Endothelial cell of umbilical vein (primary cell): ENCODE results near the gene UBXN6. TPM values are rescaled to one million over a fixed set of nuclear protein-coding genes. Genes with fewer than 3 reads are reported as not detected.

Experiments
- BruUV-seq: library from RNA; stranded (reverse); fragments of 400-500 nt; replicated peaks from 2 replicates; lab custom pipeline; 2021; lab: Mats Ljungman, UMichigan
- CTCF ChIA-PET: fragments of 300-600, 350-600 bp; sonication (Branson Sonifier 250); formaldehyde crosslinking; loops from one replicate; lab custom pipeline; 2021; ENCODE audit warnings: antibody characterized with exemption, inconsistent platforms; lab: Charles Lee
- POLR2A ChIA-PET: fragments of 300-600, 350-600 bp; sonication (Branson Sonifier 250); formaldehyde crosslinking; loops from one replicate; lab custom pipeline; 2021; ENCODE audit warnings: antibody characterized with exemption, inconsistent platforms; lab: Charles Lee
- DNase-seq: peaks from one replicate; pipeline ENCODE4 v3.0.0-alpha.2; 2011; ENCODE audit warnings: low read depth, low spot score
- FAIRE-seq: peaks from 2 replicates; lab custom pipeline; 2011; peaks lifted over from hg19 to GRCh38; lab: Jason Lieb, UNC
- H2AFZ ChIP-seq: 2 replicates; pipeline ENCODE4 v1.6.0; 2012; ENCODE audit warnings: low read depth, low read length, control low read depth, inconsistent platforms
- H3K27ac ChIP-seq: 2 replicates; pipeline ENCODE4 v1.5.1; 2011; ENCODE audit warnings: low read depth, mild to moderate bottlenecking, control low read depth, low read length, moderate library complexity; ENCODE audit not compliant: insufficient read depth
- H3K27me3 ChIP-seq, 2 experiments: 2 replicates each; pipeline versions ENCODE4 v1.6.0 to v1.6.1; 2011; ENCODE audit warnings: low read length in 2 of 2, mixed read lengths in 1 of 2; ENCODE audit not compliant: control insufficient read depth in 2 of 2, insufficient read depth in 2 of 2
- H3K36me3 ChIP-seq, 2 experiments: 2 replicates in 1 of 2; 3 replicates in 1 of 2; pipeline ENCODE4 v1.5.1; 2011; ENCODE audit warnings: low read length in 2 of 2, mild to moderate bottlenecking in 1 of 2, moderate library complexity in 1 of 2; ENCODE audit not compliant: control insufficient read depth in 2 of 2, insufficient read depth in 2 of 2; ENCODE audit errors: extremely low read depth in 1 of 2
- H3K4me1 ChIP-seq: 3 replicates; pipeline ENCODE4 v1.5.1; 2011; ENCODE audit warnings: mild to moderate bottlenecking, low read length; ENCODE audit not compliant: control insufficient read depth, insufficient read depth; ENCODE audit errors: extremely low read depth
- H3K4me2 ChIP-seq: 2 replicates; pipeline ENCODE4 v1.6.1; 2011; ENCODE audit warnings: low read length, control low read depth, mixed read lengths; ENCODE audit not compliant: insufficient read depth
- H3K4me3 ChIP-seq, 3 experiments: fragments of 200-600 bp in 1 of 3; sonication (generic), shearing (Covaris generic) in 1 of 3; replicated peaks in 1 of 3; 2 replicates each; pipeline ENCODE4 v1.5.1; 2011 to 2016; ENCODE audit warnings: control low read depth in 3 of 3, low read length in 3 of 3, mild to moderate bottlenecking in 2 of 3, inconsistent platforms in 1 of 3, low read depth in 1 of 3, moderate library complexity in 1 of 3; ENCODE audit not compliant: insufficient read depth in 1 of 3
- H3K79me2 ChIP-seq: 2 replicates; pipeline ENCODE4 v1.6.0; 2012; ENCODE audit warnings: low read length, inconsistent platforms; ENCODE audit not compliant: control insufficient read depth, insufficient read depth
- H3K9ac ChIP-seq: replicated peaks from 2 replicates; pipeline ENCODE3; 2011; ENCODE audit warnings: low read length, control low read depth; ENCODE audit not compliant: insufficient read depth; ENCODE audit errors: extremely low read depth
- H3K9me1 ChIP-seq: replicated peaks from 3 replicates; pipeline ENCODE4 v1.6.0; 2011; ENCODE audit warnings: mild to moderate bottlenecking, low read length; ENCODE audit not compliant: control insufficient read depth, insufficient read depth; ENCODE audit errors: extremely low read depth
- H3K9me3 ChIP-seq: replicated peaks from 2 replicates; pipeline ENCODE4 v1.5.1; 2012; ENCODE audit warnings: low read length, inconsistent platforms; ENCODE audit not compliant: control insufficient read depth, insufficient read depth
- H4K20me1 ChIP-seq: replicated peaks from 2 replicates; pipeline ENCODE3; 2011; ENCODE audit warnings: mild to moderate bottlenecking, low read length; ENCODE audit not compliant: control insufficient read depth, insufficient read depth; ENCODE audit errors: extremely low read depth
- EZH2 ChIP-seq: IDR thresholded peaks from 2 replicates; pipeline ENCODE4 v1.6.1; 2012; ENCODE audit warnings: borderline replicate concordance, low read depth, mild to moderate bottlenecking, moderate library complexity, low read length, inconsistent platforms; ENCODE audit not compliant: severe bottlenecking
- FOS ChIP-seq: IDR thresholded peaks from 2 replicates; pipeline ENCODE4 v1.6.1; 2011; ENCODE audit warnings: mild to moderate bottlenecking, low read length, moderate library complexity, borderline replicate concordance; ENCODE audit not compliant: insufficient read depth
- GATA2 ChIP-seq: IDR thresholded peaks from 2 replicates; pipeline ENCODE4 v1.7.0; 2011; ENCODE audit warnings: low read depth, mild to moderate bottlenecking, moderate library complexity, mixed read lengths, low read length; ENCODE audit not compliant: insufficient read length, insufficient read depth
- JUN ChIP-seq: IDR thresholded peaks from 2 replicates; pipeline ENCODE4 v1.6.1; 2011; ENCODE audit warnings: borderline replicate concordance, low read depth; ENCODE audit not compliant: insufficient read length, insufficient read depth
- MAX ChIP-seq: IDR thresholded peaks from 2 replicates; pipeline ENCODE4 v1.6.1; 2011; ENCODE audit not compliant: insufficient read depth, insufficient read length
- MYC ChIP-seq: IDR thresholded peaks from one replicate; pipeline ENCODE4 v1.6.1; 2011; ENCODE audit warnings: mild to moderate bottlenecking, low read depth, low read length
- POLR2A ChIP-seq: IDR thresholded peaks from 2 replicates; pipeline ENCODE4 v1.6.1; 2012; ENCODE audit warnings: low read depth, mild to moderate bottlenecking, control low read depth, low read length
- POLR2AphosphoS5 ChIP-seq: IDR thresholded peaks from 2 replicates; pipeline ENCODE4 v1.6.1; 2012; ENCODE audit warnings: low read depth, mild to moderate bottlenecking, control low read depth, low read length, moderate library complexity; ENCODE audit not compliant: insufficient read depth
- dilution Hi-C: fragments of 300-500 bp; cut with MboI; formaldehyde crosslinking; loops from one replicate; pipeline ENCODE4 v1.15.0; 2019; ENCODE audit warnings: low sequenced_read_pairs; ENCODE audit not compliant: extremely low pct_ligation_motif_present
- intact Hi-C: fragments of 100-400 bp; cut with micrococcal nuclease; formaldehyde crosslinking; loops from one replicate; pipeline ENCODE4 v1.10.0; 2022
- polyA plus RNA-seq, 4 experiments: library from polyadenylated mRNA; depleted of rRNA in 3 of 4; stranded (reverse) in 3 of 4; unstranded in 1 of 4; fragments of >200 nt; gene quantifications; 2 replicates each; pipeline versions ENCODE4 v1.2.1 to v1.2.3, GENCODE V29; 2011 to 2012; ENCODE audit warnings: missing spikeins in 1 of 4
- total RNA-seq: library from RNA; stranded (reverse); gene quantifications from 2 replicates; pipeline ENCODE4 v1.2.3, GENCODE V29; 2021
- TF ChIP-seq, protein P1 (sequence below), 2 donors: IDR thresholded peaks; 1 replicate in 1 of 2; 2 replicates in 1 of 2; pipeline ENCODE4 v1.5.1; 2011; ENCODE audit warnings: low read length in 2 of 2, mild to moderate bottlenecking in 2 of 2, moderate library complexity in 2 of 2, control low read depth in 1 of 2, inconsistent platforms in 1 of 2, low read depth in 1 of 2; ENCODE audit not compliant: insufficient read depth in 1 of 2; ENCODE audit errors: extremely low read depth in 1 of 2

Gene UBXN6
- total and polyA plus RNA-seq, 2 donors (not counting 3 experiments of a cell fraction or from before 2014, with no cell fraction given): 78.5 to 93.7 TPM

DNA sequence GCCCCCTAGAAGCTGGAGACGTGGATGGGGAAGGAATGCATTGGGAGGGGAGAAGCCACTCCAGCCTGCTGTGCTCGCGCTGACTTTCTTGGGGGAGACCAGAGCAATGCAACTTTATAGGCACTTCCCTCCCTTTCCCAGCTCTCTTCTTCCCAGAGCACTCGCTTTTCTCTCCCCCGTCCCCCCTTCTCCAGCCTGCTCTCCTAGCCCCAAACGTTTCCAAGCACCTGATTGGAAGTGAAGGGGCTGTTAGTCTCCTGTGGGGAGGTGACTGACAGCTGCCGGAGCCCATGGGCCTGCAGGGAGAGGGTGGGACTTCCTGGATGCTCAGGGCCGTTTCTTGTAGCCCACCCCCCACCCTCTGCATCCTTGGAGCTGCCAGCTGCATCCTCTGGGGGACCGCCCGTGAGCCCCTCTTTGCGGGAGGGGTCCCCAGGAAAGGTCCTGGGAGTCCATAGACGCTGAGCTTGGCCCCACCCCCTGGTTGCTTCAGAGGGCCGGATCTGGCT is 17.0 kb upstream of the UBXN6 start:
- Histone ChIP-seq H3K4me1 (peaks cover 12% of the 10 kb centered on the region), H2AFZ (peak overlapping the region; percentile 10), H3K27me3 (no peaks in the 10 kb centered on the region), H3K4me2 (peak overlapping the region; percentile 62), H3K9me3 (no peaks in the 10 kb centered on the region), H3K27ac (no peak overlapping the region), H3K79me2 (peaks cover 27% of the 10 kb centered on the region), H3K36me3 (peaks cover 9 to 20% of the 10 kb centered on the region in 2 experiments), H3K9me1 (no peaks in the 10 kb centered on the region), H3K9ac (no peak overlapping the region), H3K4me3 (peak overlapping the region; percentile 6 to 42 (median 32)), H4K20me1 (no peaks in the 10 kb centered on the region)
- POLR2A ChIA-PET: no interaction called here
- dilution Hi-C loops: no loop called here
- BruUV-seq: no TSS peak
- FAIRE-seq (peak; percentile 87), DNase-seq (peak; percentile 75)
- CTCF ChIA-PET: interaction anchor here (0.9 to 1.4 kb wide), 3 partner anchors 20 to 122 kb away, joined by 3 to 4 read pairs (median 3); no protein-coding TSS in a partner anchor
- TF ChIP-seq EZH2 (no peak), POLR2AphosphoS5 (peak; percentile 44), POLR2A (peak; percentile 41)
- intact Hi-C loops: loop anchor here (5.0 kb wide), 1 partner anchor 163 kb away; the partner anchor contains the start of gene TNFAIP8L1

GRCh38 chr19:4473763-4474513 is 16.3 kb upstream of the UBXN6 start:
- no peaks in the 10 kb centered on the region for H4K20me1 ChIP-seq
- dilution Hi-C loops (no loop called here), intact Hi-C loops (loop anchor here (5.0 kb wide), 1 partner anchor 163 kb away; the partner anchor contains the start of gene TNFAIP8L1)
- no peak for DNase-seq
- FAIRE-seq: peak; percentile 26
- no peaks in the 10 kb centered on the region for H3K27me3 ChIP-seq
- H3K36me3 ChIP-seq: peaks cover 9 to 19% of the 10 kb centered on the region in 2 experiments
- no peaks in the 10 kb centered on the region for H3K9me1 ChIP-seq
- peak overlapping the region; percentile 10 for H2AFZ ChIP-seq
- no peak overlapping the region for H3K27ac ChIP-seq
- CTCF ChIA-PET: interaction anchor here (0.6 to 1.4 kb wide), 4 partner anchors 17 to 121 kb away, joined by 3 to 6 read pairs (median 4); no protein-coding TSS in a partner anchor
- H3K79me2 ChIP-seq: peaks cover 27% of the 10 kb centered on the region
- peaks cover 12% of the 10 kb centered on the region for H3K4me1 ChIP-seq
- TF ChIP-seq POLR2AphosphoS5 (no peak), POLR2A (no peak), MYC (no peak), GATA2 (no peak), MAX (no peak), FOS (no peak), JUN (no peak), EZH2 (no peak)
- TF ChIP-seq, protein P1, sequence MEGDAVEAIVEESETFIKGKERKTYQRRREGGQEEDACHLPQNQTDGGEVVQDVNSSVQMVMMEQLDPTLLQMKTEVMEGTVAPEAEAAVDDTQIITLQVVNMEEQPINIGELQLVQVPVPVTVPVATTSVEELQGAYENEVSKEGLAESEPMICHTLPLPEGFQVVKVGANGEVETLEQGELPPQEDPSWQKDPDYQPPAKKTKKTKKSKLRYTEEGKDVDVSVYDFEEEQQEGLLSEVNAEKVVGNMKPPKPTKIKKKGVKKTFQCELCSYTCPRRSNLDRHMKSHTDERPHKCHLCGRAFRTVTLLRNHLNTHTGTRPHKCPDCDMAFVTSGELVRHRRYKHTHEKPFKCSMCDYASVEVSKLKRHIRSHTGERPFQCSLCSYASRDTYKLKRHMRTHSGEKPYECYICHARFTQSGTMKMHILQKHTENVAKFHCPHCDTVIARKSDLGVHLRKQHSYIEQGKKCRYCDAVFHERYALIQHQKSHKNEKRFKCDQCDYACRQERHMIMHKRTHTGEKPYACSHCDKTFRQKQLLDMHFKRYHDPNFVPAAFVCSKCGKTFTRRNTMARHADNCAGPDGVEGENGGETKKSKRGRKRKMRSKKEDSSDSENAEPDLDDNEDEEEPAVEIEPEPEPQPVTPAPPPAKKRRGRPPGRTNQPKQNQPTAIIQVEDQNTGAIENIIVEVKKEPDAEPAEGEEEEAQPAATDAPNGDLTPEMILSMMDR (IDR thresholded peaks at IDR 0.05; ENCODE audit: extremely low read depth in 1 of 2, insufficient read depth in 1 of 2, low read depth in 1 of 2, low read length in 2 of 2): no peak
- no peaks in the 10 kb centered on the region for H3K9me3 ChIP-seq
- peak overlapping the region; percentile 6 to 42 (median 32) for H3K4me3 ChIP-seq
- no TSS peak for BruUV-seq
- POLR2A ChIA-PET: no interaction called here
- peak overlapping the region; percentile 62 for H3K4me2 ChIP-seq
- no peak overlapping the region for H3K9ac ChIP-seq
